Keratinocyte (primary cell): Measurements from ENCODE around the gene RNF14. TPM values are rescaled to one million over a fixed set of nuclear protein-coding genes. Genes with fewer than 3 reads are reported as not detected.

Experiments used
- DNase-seq: peaks from one replicate; pipeline ENCODE4 v3.0.0-alpha.2; 2011; ENCODE audit warnings: low read depth, missing footprints, low spot score
- FAIRE-seq: peaks from 2 replicates; lab custom pipeline; 2011; peaks lifted over from hg19 to GRCh38; lab: Jason Lieb, UNC
- H2AFZ ChIP-seq: 2 replicates; pipeline ENCODE4 v1.6.0; 2012; ENCODE audit warnings: low read length, control low read depth, inconsistent platforms; ENCODE audit not compliant: control insufficient read depth
- H3K27ac ChIP-seq: 2 replicates; pipeline ENCODE4 v1.5.1; 2011; ENCODE audit warnings: low read length; ENCODE audit not compliant: control insufficient read depth, insufficient read depth
- H3K27me3 ChIP-seq: 3 replicates; pipeline ENCODE4 v1.6.0; 2011; ENCODE audit warnings: low read length; ENCODE audit not compliant: control insufficient read depth, insufficient read depth; ENCODE audit errors: extremely low read depth
- H3K36me3 ChIP-seq, 2 experiments: 2 replicates in 1 of 2; 3 replicates in 1 of 2; pipeline ENCODE4 v1.5.1; 2011; ENCODE audit warnings: low read length in 2 of 2, mild to moderate bottlenecking in 1 of 2; ENCODE audit not compliant: control insufficient read depth in 2 of 2, insufficient read depth in 2 of 2; ENCODE audit errors: extremely low read depth in 1 of 2
- H3K4me1 ChIP-seq: 3 replicates; pipeline ENCODE4 v1.5.1; 2011; ENCODE audit warnings: low read length; ENCODE audit not compliant: control insufficient read depth, insufficient read depth; ENCODE audit errors: extremely low read depth
- H3K4me2 ChIP-seq: 3 replicates; pipeline ENCODE4 v1.6.0; 2011; ENCODE audit warnings: low read depth, low read length; ENCODE audit not compliant: control insufficient read depth, insufficient read depth; ENCODE audit errors: extremely low read depth
- H3K4me3 ChIP-seq, 3 experiments: fragments of 200-600 bp in 1 of 3; sonication (generic) in 1 of 3; 2 replicates in 2 of 3; 3 replicates in 1 of 3; pipeline ENCODE4 v1.5.1; 2011 to 2016; ENCODE audit warnings: low read length in 3 of 3, mild to moderate bottlenecking in 3 of 3, control low read depth in 2 of 3, inconsistent platforms in 1 of 3, low read depth in 1 of 3, mixed read lengths in 1 of 3, mixed run types in 1 of 3, moderate library complexity in 1 of 3; ENCODE audit not compliant: control insufficient read depth in 2 of 3, insufficient read depth in 2 of 3; ENCODE audit errors: extremely low read depth in 1 of 3
- H3K79me2 ChIP-seq: 2 replicates; pipeline ENCODE4 v1.6.0; 2012; ENCODE audit warnings: low read length; ENCODE audit not compliant: control insufficient read depth, insufficient read depth
- H3K9ac ChIP-seq: 3 replicates; pipeline ENCODE4 v1.6.0; 2011; ENCODE audit warnings: low read length; ENCODE audit not compliant: control insufficient read depth, insufficient read depth; ENCODE audit errors: extremely low read depth
- H3K9me1 ChIP-seq: 3 replicates; pipeline ENCODE4 v1.6.0; 2011; ENCODE audit warnings: low read length; ENCODE audit not compliant: control insufficient read depth, insufficient read depth; ENCODE audit errors: extremely low read depth
- H3K9me3 ChIP-seq: 2 replicates; pipeline ENCODE4 v1.5.1; 2012; ENCODE audit warnings: low read depth, low read length; ENCODE audit not compliant: control insufficient read depth
- H4K20me1 ChIP-seq: 3 replicates; pipeline ENCODE4 v1.6.0; 2011; ENCODE audit warnings: low read length; ENCODE audit not compliant: control insufficient read depth, insufficient read depth; ENCODE audit errors: extremely low read depth
- CTCF ChIP-seq, 3 experiments: IDR thresholded peaks in 1 of 3; conservative IDR thresholded peaks in 1 of 3; optimal IDR thresholded peaks in 1 of 3; 2 replicates in 2 of 3; 3 replicates in 1 of 3; pipeline versions ENCODE3 to v1.5.1; 2011; ENCODE audit warnings: low read length in 3 of 3, mild to moderate bottlenecking in 3 of 3, moderate library complexity in 2 of 3, control low read depth in 1 of 3, inconsistent platforms in 1 of 3; ENCODE audit not compliant: insufficient read depth in 2 of 3; ENCODE audit errors: extremely low read depth in 1 of 3
- EZH2 ChIP-seq: IDR thresholded peaks from one replicate; pipeline ENCODE4 v1.6.1; 2012; ENCODE audit warnings: inconsistent platforms, mild to moderate bottlenecking, low read length, moderate library complexity
- dilution Hi-C: fragments of 300-500 bp; cut with MboI; formaldehyde crosslinking; loops from one replicate; pipeline ENCODE4 v1.7.0; 2020; ENCODE audit warnings: low sequenced_read_pairs; ENCODE audit not compliant: extremely low pct_ligation_motif_present
- polyA minus RNA-seq, 3 experiments: library from RNA; depleted of rRNA, polyadenylated mRNA; stranded (reverse); fragments of >200 nt; gene quantifications; 1 replicate in 1 of 3; 2 replicates in 1 of 3; 3 replicates in 1 of 3; pipeline ENCODE4 v1.2.3, GENCODE V29; 2011
- polyA plus RNA-seq, 5 experiments: library from polyadenylated mRNA; depleted of rRNA in 3 of 5; stranded (reverse) in 3 of 5; stranded (forward) in 1 of 5; unstranded in 1 of 5; fragments of >200 nt; gene quantifications; 1 replicate in 1 of 5; 2 replicates in 3 of 5; 3 replicates in 1 of 5; pipeline versions ENCODE4 v1.2.1 to v1.2.3, GENCODE V29; 2011 to 2012; ENCODE audit warnings: missing spikeins in 2 of 5, low read depth in 1 of 5, low replicate concordance in 1 of 5

RNF14 gene
- polyA plus RNA-seq (63.6 to 65.8 TPM (median 64.4 TPM) in 3 replicates), polyA minus RNA-seq (42.9 to 68.3 TPM (median 57.3 TPM) in 3 replicates)
- 63.7 TPM for polyA plus RNA-seq (2011; ENCODE audit: low read depth)
- 53.8 and 87.6 TPM in 2 replicates for polyA plus RNA-seq (2011; cell fraction: cytosol; rRNA removed)
- 51.5 and 56.7 TPM in 2 replicates for polyA plus RNA-seq (2011; cell fraction: nucleus; rRNA removed)
- 37.0 and 69.3 TPM in 2 replicates for polyA plus RNA-seq (2012; ENCODE audit: low replicate concordance)
- 44.1 TPM for polyA minus RNA-seq (2011; cell fraction: cytosol; rRNA and poly(A)+ RNA removed)
- 12.2 and 50.0 TPM in 2 replicates for polyA minus RNA-seq (2011; cell fraction: nucleus; rRNA and poly(A)+ RNA removed)

- no peaks in the 10 kb centered on the region for H4K20me1 ChIP-seq
- H2AFZ ChIP-seq: peak within 1 kb of the TSS; percentile 99
- FAIRE-seq (no peak), DNase-seq (peak; percentile 36)
- no peaks in the 10 kb centered on the region for H3K27me3 ChIP-seq
- dilution Hi-C loops: no loop called here
- H3K4me3 ChIP-seq: peak within 1 kb of the TSS; percentile 78 to 99 (median 98)
- H3K9me1 ChIP-seq: no peaks in the 10 kb centered on the region
- H3K4me1 ChIP-seq: peaks cover 18% of the 10 kb centered on the region
- H3K4me2 ChIP-seq: peak within 1 kb of the TSS; percentile 97
- TF ChIP-seq EZH2: no peak
- TF ChIP-seq CTCF (optimal IDR thresholded peaks at IDR 0.05 in 1 of 3, IDR thresholded peaks at IDR 0.05 in 1 of 3, conservative IDR thresholded peaks at IDR 0.05 in 1 of 3; ENCODE audit: extremely low read depth in 1 of 3, insufficient read depth in 2 of 3, low read length in 3 of 3): peak; percentile 86 to 97 (median 87)
- peak within 1 kb of the TSS; percentile 86 for H3K27ac ChIP-seq
- H3K79me2 ChIP-seq: peaks cover 26% of the 10 kb centered on the region
- H3K36me3 ChIP-seq: peaks cover 7 to 11% of the 10 kb centered on the region in 2 experiments
- peak within 1 kb of the TSS; percentile 98 for H3K9ac ChIP-seq
- H3K9me3 ChIP-seq: no peaks in the 10 kb centered on the region
Observed at GRCh38 chr5:141968914-141969608, at the start of gene RNF14. Gene RNF14, plus strand, starts transcription at chr5:141969105. Its CDS starts 4,484 bp downstream, at chr5:141973589.

- no peaks in the 10 kb centered on the region for H3K9me1 ChIP-seq
- TF ChIP-seq CTCF (optimal IDR thresholded peaks at IDR 0.05 in 1 of 3, IDR thresholded peaks at IDR 0.05 in 1 of 3, conservative IDR thresholded peaks at IDR 0.05 in 1 of 3; ENCODE audit: extremely low read depth in 1 of 3, insufficient read depth in 2 of 3, low read length in 3 of 3) (no peak), EZH2 (no peak)
- no peak overlapping the region for H3K27ac ChIP-seq
- no peak overlapping the region for H2AFZ ChIP-seq
- H3K79me2 ChIP-seq: peaks cover 6% of the 10 kb centered on the region
- no peaks in the 10 kb centered on the region for H3K9me3 ChIP-seq
- no peak for DNase-seq
- H3K9ac ChIP-seq: no peak overlapping the region
- peaks cover 10% of the 10 kb centered on the region for H3K4me1 ChIP-seq
- H3K27me3 ChIP-seq: peaks cover 4% of the 10 kb centered on the region
- H3K4me2 ChIP-seq: no peak overlapping the region
- no peak overlapping the region for H3K4me3 ChIP-seq
- no peaks in the 10 kb centered on the region for H3K36me3 ChIP-seq
- FAIRE-seq: no peak
- H4K20me1 ChIP-seq: no peaks in the 10 kb centered on the region
- dilution Hi-C loops: no loop called here
Observed at GRCh38 chr5:141919218-141920119, 49.4 kb upstream of the RNF14 start.
